HCT116 (cell line): ENCODE measurements around the gene CHADL. TPM values are rescaled to one million over a fixed set of nuclear protein-coding genes. Genes with fewer than 3 reads are reported as not detected.

Experiments
- ATAC-seq: fragments of 200-7000 bp; cut with Tn5 transposase; 2 replicates; pipeline ENCODE4 v1.9.1; 2020; ENCODE audit warnings: mild to moderate bottlenecking, moderate library complexity
- BruUV-seq: library from RNA; stranded (reverse); fragments of 400-500 nt; replicated peaks from 2 replicates; lab custom pipeline; 2021; lab: Mats Ljungman, UMichigan
- CTCF ChIA-PET: fragments of 300-600 bp; sonication (Branson Sonifier 250); formaldehyde crosslinking; loops from one replicate; lab custom pipeline; 2021; ENCODE audit warnings: antibody characterized with exemption; lab: Charles Lee
- POLR2A ChIA-PET: fragments of 300-600, 350-600 bp; sonication (Branson Sonifier 250); formaldehyde crosslinking; loops from one replicate; lab custom pipeline; 2021; ENCODE audit warnings: antibody characterized with exemption; lab: Charles Lee
- RAD21 ChIA-PET, 2 experiments: fragments of 300-600 bp; sonication (Branson Sonifier 250); formaldehyde crosslinking; loops; one replicate each; lab custom pipeline; 2023; ENCODE audit warnings: low total read pairs in 2 of 2; ENCODE audit not compliant: uncharacterized antibody in 2 of 2, unreplicated experiment in 2 of 2, low non-redundant PET in 1 of 2; lab: Charles Lee
- DNase-seq: peaks from one replicate; pipeline ENCODE4 v3.0.0-alpha.2; 2010; ENCODE audit warnings: low read depth, low spot score
- H2AFZ ChIP-seq: fragments of 200-600 bp; shearing (Covaris generic), sonication (generic); 2 replicates; pipeline ENCODE4 v1.6.1; 2017; ENCODE audit warnings: low read depth, mixed run types, mixed read lengths, antibody characterized with exemption, low read length; ENCODE audit not compliant: poor library complexity, severe bottlenecking
- H3K27ac ChIP-seq: 2 replicates; pipeline ENCODE4 v1.5.1; 2012; ENCODE audit warnings: low read depth, low read length
- H3K27me3 ChIP-seq: fragments of 200-600 bp; sonication (generic); 2 replicates; pipeline ENCODE4 v1.6.1; 2016; ENCODE audit warnings: mixed run types, low read length, mixed read lengths; ENCODE audit not compliant: insufficient read depth
- H3K36me3 ChIP-seq, 2 experiments: fragments of 200-500 bp in 1 of 2; fragments of 200-600 bp in 1 of 2; sonication (Bioruptor generic) in 1 of 2; sonication (generic) in 1 of 2; 2 replicates each; pipeline versions ENCODE4 v1.5.1 to v1.6.1; 2014 to 2016; ENCODE audit warnings: low read length in 2 of 2, inconsistent platforms in 1 of 2, mixed read lengths in 1 of 2, mixed run types in 1 of 2; ENCODE audit not compliant: insufficient read depth in 2 of 2, control insufficient read depth in 1 of 2
- H3K4me1 ChIP-seq, 2 experiments: fragments of 200-600 bp in 1 of 2; sonication (generic) in 1 of 2; 2 replicates each; pipeline versions ENCODE4 v1.5.1 to v1.6.1; 2012 to 2017; ENCODE audit warnings: low read length in 2 of 2, inconsistent platforms in 1 of 2, mild to moderate bottlenecking in 1 of 2, mixed read lengths in 1 of 2, mixed run types in 1 of 2, moderate library complexity in 1 of 2; ENCODE audit not compliant: insufficient read depth in 2 of 2, control insufficient read depth in 1 of 2
- H3K4me2 ChIP-seq: fragments of 200-600 bp; sonication (generic); 2 replicates; pipeline ENCODE4 v1.6.1; 2017; ENCODE audit warnings: mixed run types, low read length, mixed read lengths
- H3K4me3 ChIP-seq, 2 experiments: fragments of 200-600 bp in 1 of 2; sonication (generic) in 1 of 2; replicated peaks in 1 of 2; 2 replicates each; pipeline ENCODE4 v1.5.1; 2011 to 2016; ENCODE audit warnings: low read length in 2 of 2, control low read depth in 1 of 2, low read depth in 1 of 2, mild to moderate bottlenecking in 1 of 2, mixed read lengths in 1 of 2, mixed run types in 1 of 2
- H3K79me2 ChIP-seq: fragments of 200-600 bp; sonication (generic); 2 replicates; pipeline ENCODE4 v1.6.1; 2017; ENCODE audit warnings: mild to moderate bottlenecking, mixed run types, low read length, moderate library complexity, mixed read lengths; ENCODE audit not compliant: insufficient read depth
- H3K9ac ChIP-seq: fragments of 200-600 bp; sonication (generic); 2 replicates; pipeline ENCODE4 v1.6.1; 2016; ENCODE audit warnings: low read length, mixed read lengths
- H3K9me2 ChIP-seq: fragments of 200-600 bp; sonication (generic), shearing (Covaris generic); 2 replicates; pipeline ENCODE4 v1.6.1; 2017; ENCODE audit warnings: mixed run types, mild to moderate bottlenecking, moderate library complexity; ENCODE audit not compliant: insufficient read depth
- H3K9me3 ChIP-seq, 2 experiments: fragments of 200-500 bp in 1 of 2; fragments of 200-600 bp in 1 of 2; sonication (Bioruptor generic) in 1 of 2; sonication (generic) in 1 of 2; 2 replicates each; pipeline ENCODE4 v1.6.1; 2014 to 2017; ENCODE audit warnings: low read length in 2 of 2, mixed read lengths in 2 of 2, inconsistent platforms in 1 of 2, low read depth in 1 of 2, mild to moderate bottlenecking in 1 of 2, mixed run types in 1 of 2, moderate library complexity in 1 of 2; ENCODE audit not compliant: control insufficient read depth in 1 of 2, insufficient read depth in 1 of 2
- H4K20me1 ChIP-seq: fragments of 200-600 bp; sonication (generic), shearing (Covaris generic); 2 replicates; pipeline ENCODE4 v1.6.1; 2017; ENCODE audit warnings: mixed run types, mild to moderate bottlenecking, moderate library complexity; ENCODE audit not compliant: insufficient read depth
- ATF3 ChIP-seq: IDR thresholded peaks from 2 replicates; pipeline ENCODE4 v1.6.1; 2012
- CBX3 ChIP-seq: IDR thresholded peaks from 2 replicates; pipeline ENCODE4 v1.6.1; 2012; ENCODE audit warnings: low read depth
- CEBPB ChIP-seq: IDR thresholded peaks from 2 replicates; pipeline ENCODE4 v1.6.1; 2012; ENCODE audit warnings: low read depth
- EGR1 ChIP-seq: IDR thresholded peaks from 2 replicates; pipeline ENCODE4 v1.6.1; 2012; ENCODE audit warnings: low read depth
- ELF1 ChIP-seq: IDR thresholded peaks from 2 replicates; pipeline ENCODE4 v1.6.1; 2012; ENCODE audit warnings: low read depth, borderline replicate concordance
- EZH2 ChIP-seq: fragments of 200-600 bp; sonication (generic); IDR thresholded peaks from 2 replicates; pipeline ENCODE4 v1.6.1; 2017; ENCODE audit warnings: antibody characterized with exemption, mixed run types
- EZH2phosphoT487 ChIP-seq: fragments of 200-600 bp; IDR thresholded peaks from 2 replicates; pipeline ENCODE4 v1.6.1; 2018; ENCODE audit warnings: antibody characterized with exemption, borderline replicate concordance
- FOSL1 ChIP-seq: IDR thresholded peaks from 2 replicates; pipeline ENCODE4 v1.6.1; 2012; ENCODE audit warnings: low read depth
- JUND ChIP-seq: IDR thresholded peaks from 2 replicates; pipeline ENCODE4 v1.6.1; 2012
- MAX ChIP-seq: IDR thresholded peaks from 2 replicates; pipeline ENCODE4 v1.6.1; 2012
- POLR2A ChIP-seq: IDR thresholded peaks from 2 replicates; pipeline ENCODE4 v1.7.0; 2011; ENCODE audit warnings: borderline replicate concordance; ENCODE audit not compliant: insufficient read depth, insufficient read length; ENCODE audit errors: extremely low read depth
- POLR2AphosphoS5 ChIP-seq: IDR thresholded peaks from 2 replicates; pipeline ENCODE4 v1.6.1; 2011; ENCODE audit warnings: mild to moderate bottlenecking, low read depth, low read length, moderate library complexity
- REST ChIP-seq: IDR thresholded peaks from 2 replicates; pipeline ENCODE4 v1.6.1; 2012; ENCODE audit warnings: low read depth
- SIN3A ChIP-seq: IDR thresholded peaks from 2 replicates; pipeline ENCODE4 v1.6.1; 2012; ENCODE audit warnings: low read depth
- SRF ChIP-seq: IDR thresholded peaks from 2 replicates; pipeline ENCODE4 v1.6.1; 2012; ENCODE audit warnings: low read depth
- TCF7L2 ChIP-seq: IDR thresholded peaks from 2 replicates; pipeline ENCODE4 v1.7.0; 2011; ENCODE audit warnings: borderline replicate concordance, inconsistent platforms; ENCODE audit not compliant: insufficient read depth, insufficient read length; ENCODE audit errors: extremely low read depth
- YY1 ChIP-seq: IDR thresholded peaks from 2 replicates; pipeline ENCODE4 v1.6.1; 2011; ENCODE audit warnings: low read length, low read depth, moderate library complexity, mild to moderate bottlenecking; ENCODE audit not compliant: insufficient replicate concordance; ENCODE audit errors: extremely low read depth
- ZFX ChIP-seq: fragments of 450-650 bp; IDR thresholded peaks from 2 replicates; pipeline ENCODE4 v1.6.1; 2017
- ZNF274 ChIP-seq: fragments of 200-500 bp; sonication (Bioruptor generic); IDR thresholded peaks from 2 replicates; pipeline ENCODE4 v1.6.1; 2014; ENCODE audit warnings: mild to moderate bottlenecking, low read depth, low read length, inconsistent platforms
- intact Hi-C: fragments of 100-400 bp; cut with micrococcal nuclease; formaldehyde crosslinking; loops from 2 replicates; pipeline ENCODE4 v1.10.0; 2022
- total RNA-seq: library from RNA; stranded (reverse); gene quantifications from one replicate; pipeline ENCODE4 v1.2.1, GENCODE V29; 2021; ENCODE audit not compliant: unreplicated experiment

CHADL gene
- total RNA-seq, 1 experiment from 2014 or later = 0.47 TPM

GRCh38 chr22:41286639-41287091 is 45.9 kb upstream of the CHADL start (continued):
- TF ChIP-seq MAX = no peak
- TF ChIP-seq EZH2phosphoT487 = no peak
- TF ChIP-seq CBX3 = no peak
- no peak for TF ChIP-seq JUND
- TF ChIP-seq POLR2A = no peak

- H3K36me3 ChIP-seq = peaks cover 10 to 31% of the 10 kb centered on the region in 2 experiments; a peak in 3 of 4 replicates
- intact Hi-C loops = no loop called here
- CTCF ChIA-PET = no interaction called here
- peaks cover 48% of the 10 kb centered on the region for H3K79me2 ChIP-seq
- no peak within 1 kb of the TSS for H2AFZ ChIP-seq
- no peaks in the 10 kb centered on the region for H3K9me2 ChIP-seq
- peak within 1 kb of the TSS; percentile 79 for H3K4me2 ChIP-seq
- H3K27ac ChIP-seq = peak within 1 kb of the TSS; percentile 96
- H3K9me3 ChIP-seq = no peaks in the 10 kb centered on the region
- peak; percentile 95 for ATAC-seq
- H3K4me1 ChIP-seq = peaks cover 40 to 59% of the 10 kb centered on the region in 2 experiments
- no peaks in the 10 kb centered on the region for H4K20me1 ChIP-seq
- H3K4me3 ChIP-seq = peak within 1 kb of the TSS; percentile 89 to 92
- RAD21 ChIA-PET = no interaction called here
- H3K9ac ChIP-seq = peak within 1 kb of the TSS; percentile 96
- H3K27me3 ChIP-seq = no peaks in the 10 kb centered on the region
- POLR2A ChIA-PET = interaction anchor here (0.7 to 1.3 kb wide), 7 partner anchors 15 to 790 kb away, joined by 3 to 7 read pairs (median 3); partner anchors contain the start of genes TEF, TOB2 and ZC3H7B
- BruUV-seq = no TSS peak
- peak; percentile 96 for DNase-seq
- no peak; the same call in 1 of the 2 replicates for TF ChIP-seq SRF
- TF ChIP-seq FOSL1 = no peak
- peak; percentile 98 for TF ChIP-seq SIN3A
- TF ChIP-seq REST = no peak
- peak; percentile 85 for TF ChIP-seq YY1
- no peak for TF ChIP-seq EZH2phosphoT487
- TF ChIP-seq ZFX = peak; percentile 70; the same call in 1 of the 2 replicates
- TF ChIP-seq CEBPB = no peak
- TF ChIP-seq TCF7L2 = no peak
- no peak for TF ChIP-seq ATF3
- no peak for TF ChIP-seq JUND
- TF ChIP-seq CBX3 = no peak
- peak; percentile 50; the same call in 1 of the 2 replicates for TF ChIP-seq EGR1
- peak; percentile 47 for TF ChIP-seq POLR2A
- peak; percentile 89 for TF ChIP-seq ELF1
- no peak for TF ChIP-seq EZH2
- no peak for TF ChIP-seq ZNF274
- TF ChIP-seq POLR2AphosphoS5 = peak; percentile 82
- peak; percentile 95 for TF ChIP-seq MAX
These were observed 45.3 kb upstream of the CHADL start, which contains the start of gene RANGAP1 for GRCh38 chr22:41285820-41286638. TSS of gene RANGAP1 (minus strand) at chr22:41286187. CDS start at chr22:41281044, 5,143 bp downstream.
